NCI-H345 treated with DMSO at 0.1 percent for 48 hours (cell line): ENCODE data around the gene SMAGP.

ENCODE experiments used
- DNase-seq: peaks from one replicate; lab custom pipeline; 2025; ENCODE audit not compliant: unreplicated experiment; lab: John Stamatoyannopoulos, UW

Gene SMAGP

GRCh38 chr12:51198568-51199365 lies 71.4 kb downstream of the SMAGP start:
- no peak for DNase-seq

DNA sequence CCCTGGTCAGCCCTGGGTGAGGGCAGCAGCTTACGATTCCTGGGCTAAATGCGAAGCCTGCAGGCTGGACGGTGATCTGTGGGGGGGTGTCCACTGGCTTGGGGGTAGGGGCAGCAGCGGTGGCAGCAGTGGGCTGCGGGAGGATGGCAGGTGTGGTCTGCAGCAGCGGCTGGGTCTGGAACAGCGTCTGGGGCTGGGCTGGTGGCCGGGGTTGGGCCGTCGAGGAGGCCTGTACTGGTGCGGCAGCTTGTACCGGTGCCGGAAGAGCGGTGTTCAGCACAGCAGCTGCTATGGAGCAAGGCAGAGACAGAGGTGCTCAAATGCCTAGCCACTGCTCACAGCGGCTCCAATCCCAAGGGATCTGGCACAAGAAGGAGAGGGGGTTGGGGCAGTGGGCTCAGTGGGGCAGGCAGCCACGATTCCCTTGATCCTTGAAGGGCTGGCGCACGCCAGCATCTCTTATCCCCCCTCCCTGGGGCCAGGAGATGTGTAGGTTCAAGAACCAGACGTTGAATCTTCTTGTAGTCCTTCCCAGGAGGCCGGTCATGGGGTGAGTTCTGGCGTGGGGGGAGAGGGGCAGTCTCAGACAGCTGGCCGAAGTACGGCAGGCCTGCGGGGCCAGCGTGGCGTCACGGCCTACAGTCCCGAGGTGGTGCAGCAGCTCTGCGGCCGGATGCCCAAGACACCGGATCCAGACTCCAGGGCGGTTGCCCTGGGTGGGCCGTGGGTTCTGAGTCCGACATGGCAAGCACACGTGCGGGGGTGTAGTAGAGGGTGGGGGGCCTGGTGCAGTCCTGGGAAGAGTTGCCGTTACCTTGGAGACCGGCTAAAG lies 72.3 kb downstream of the SMAGP start:
- no peak for DNase-seq

DNA sequence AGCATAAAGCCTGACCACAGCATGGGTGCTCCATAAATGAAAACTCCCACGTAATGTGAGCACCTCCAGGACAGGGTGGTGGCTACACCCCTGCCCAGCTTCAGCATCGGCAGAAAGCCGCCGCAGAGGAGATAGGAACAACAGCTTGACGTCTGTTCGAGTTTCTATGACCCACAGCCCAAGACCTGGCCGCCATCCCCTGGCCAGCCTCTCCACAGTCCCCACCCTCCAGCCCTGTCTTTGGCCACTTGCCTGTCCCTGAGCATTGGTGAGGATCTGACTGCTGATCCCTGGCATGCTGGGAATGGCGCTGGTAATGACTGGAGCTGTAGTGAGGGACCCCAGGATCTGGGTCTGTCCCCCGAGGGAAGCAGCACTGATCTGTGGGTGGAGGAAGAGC lies 73.7 kb downstream of the SMAGP start:
- no peak for DNase-seq

- DNase-seq, result no peak
Measured at GRCh38 chr12:51195841-51196240, 74.4 kb downstream of the SMAGP start.
